NB4 (cell line): Measurements from ENCODE around the gene THSD4.
"Not testable (repeated sequence)": the region's sequence is repeated elsewhere in the genome, so short reads cannot be mapped to it uniquely, and the experiment has no call there.

ENCODE experiments used
- DNase-seq: peaks from one replicate; pipeline ENCODE4 v3.0.0; 2010; ENCODE audit warnings: low read depth
- H3K4me3 ChIP-seq: one replicate; pipeline ENCODE4 v1.5.1; 2011; ENCODE audit warnings: mild to moderate bottlenecking, low read depth, low read length, moderate library complexity
- MAX ChIP-seq: IDR thresholded peaks from 2 replicates; pipeline ENCODE4 v1.6.1; 2011; ENCODE audit warnings: low read depth, low read length
- MYC ChIP-seq: IDR thresholded peaks from 2 replicates; pipeline ENCODE4 v1.6.1; 2011; ENCODE audit warnings: low read depth, low read length
- POLR2A ChIP-seq: IDR thresholded peaks from 2 replicates; pipeline ENCODE4 v1.6.1; 2011; ENCODE audit warnings: mild to moderate bottlenecking; ENCODE audit not compliant: insufficient read length; ENCODE audit errors: extremely low read depth
- TF ChIP-seq, protein P1 (sequence below): IDR thresholded peaks from one replicate; pipeline ENCODE4 v1.5.1; 2012; ENCODE audit warnings: low read depth, low read length

THSD4 gene

GRCh38 chr15:71203586-71204474 lies 88.6 kb downstream of the THSD4 start:
- no peak for DNase-seq
- TF ChIP-seq, protein P1, sequence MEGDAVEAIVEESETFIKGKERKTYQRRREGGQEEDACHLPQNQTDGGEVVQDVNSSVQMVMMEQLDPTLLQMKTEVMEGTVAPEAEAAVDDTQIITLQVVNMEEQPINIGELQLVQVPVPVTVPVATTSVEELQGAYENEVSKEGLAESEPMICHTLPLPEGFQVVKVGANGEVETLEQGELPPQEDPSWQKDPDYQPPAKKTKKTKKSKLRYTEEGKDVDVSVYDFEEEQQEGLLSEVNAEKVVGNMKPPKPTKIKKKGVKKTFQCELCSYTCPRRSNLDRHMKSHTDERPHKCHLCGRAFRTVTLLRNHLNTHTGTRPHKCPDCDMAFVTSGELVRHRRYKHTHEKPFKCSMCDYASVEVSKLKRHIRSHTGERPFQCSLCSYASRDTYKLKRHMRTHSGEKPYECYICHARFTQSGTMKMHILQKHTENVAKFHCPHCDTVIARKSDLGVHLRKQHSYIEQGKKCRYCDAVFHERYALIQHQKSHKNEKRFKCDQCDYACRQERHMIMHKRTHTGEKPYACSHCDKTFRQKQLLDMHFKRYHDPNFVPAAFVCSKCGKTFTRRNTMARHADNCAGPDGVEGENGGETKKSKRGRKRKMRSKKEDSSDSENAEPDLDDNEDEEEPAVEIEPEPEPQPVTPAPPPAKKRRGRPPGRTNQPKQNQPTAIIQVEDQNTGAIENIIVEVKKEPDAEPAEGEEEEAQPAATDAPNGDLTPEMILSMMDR: no peak
- TF ChIP-seq POLR2A (no peak), MAX (no peak)
- no peak overlapping the region for H3K4me3 ChIP-seq

GRCh38 chr15:71207141-71207540 lies 91.9 kb downstream of the THSD4 start:
- TF ChIP-seq POLR2A (no peak), MAX (no peak), MYC (no peak)
- TF ChIP-seq, protein P1: no peak

DNA sequence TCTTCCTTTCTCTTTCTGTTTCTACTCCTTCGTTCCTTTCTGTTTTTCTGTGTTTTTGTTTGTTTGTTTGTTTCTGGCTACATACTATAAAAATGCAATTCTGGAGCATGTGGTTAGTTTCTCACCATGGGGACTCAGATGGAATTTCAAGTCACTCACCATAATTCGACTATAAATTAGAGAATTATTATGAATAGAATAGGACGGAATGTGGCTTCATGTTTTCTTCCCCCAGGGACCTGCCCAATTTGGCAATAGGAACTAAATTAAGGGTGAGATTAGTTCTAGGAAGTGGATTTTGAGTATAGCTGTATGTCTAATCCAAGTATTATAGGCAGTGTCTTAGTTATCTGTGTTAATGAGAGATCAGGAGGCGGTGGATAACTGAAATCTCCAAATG lies 96.9 kb downstream of the THSD4 start:
- DNase-seq: no peak
- TF ChIP-seq POLR2A (no peak), MYC (no peak), MAX (no peak)
- TF ChIP-seq, protein P1: no peak

More at GRCh38 chr15:71207141-71207540, 91.9 kb downstream of the THSD4 start:
- H3K4me3 ChIP-seq: no peak overlapping the region
- no peak for DNase-seq

GRCh38 chr15:71213943-71214342 lies 98.7 kb downstream of the THSD4 start:
- H3K4me3 ChIP-seq: not testable (repeated sequence)

More for the DNA sequence above, 96.9 kb downstream of the THSD4 start:
- no peak overlapping the region for H3K4me3 ChIP-seq

DNA sequence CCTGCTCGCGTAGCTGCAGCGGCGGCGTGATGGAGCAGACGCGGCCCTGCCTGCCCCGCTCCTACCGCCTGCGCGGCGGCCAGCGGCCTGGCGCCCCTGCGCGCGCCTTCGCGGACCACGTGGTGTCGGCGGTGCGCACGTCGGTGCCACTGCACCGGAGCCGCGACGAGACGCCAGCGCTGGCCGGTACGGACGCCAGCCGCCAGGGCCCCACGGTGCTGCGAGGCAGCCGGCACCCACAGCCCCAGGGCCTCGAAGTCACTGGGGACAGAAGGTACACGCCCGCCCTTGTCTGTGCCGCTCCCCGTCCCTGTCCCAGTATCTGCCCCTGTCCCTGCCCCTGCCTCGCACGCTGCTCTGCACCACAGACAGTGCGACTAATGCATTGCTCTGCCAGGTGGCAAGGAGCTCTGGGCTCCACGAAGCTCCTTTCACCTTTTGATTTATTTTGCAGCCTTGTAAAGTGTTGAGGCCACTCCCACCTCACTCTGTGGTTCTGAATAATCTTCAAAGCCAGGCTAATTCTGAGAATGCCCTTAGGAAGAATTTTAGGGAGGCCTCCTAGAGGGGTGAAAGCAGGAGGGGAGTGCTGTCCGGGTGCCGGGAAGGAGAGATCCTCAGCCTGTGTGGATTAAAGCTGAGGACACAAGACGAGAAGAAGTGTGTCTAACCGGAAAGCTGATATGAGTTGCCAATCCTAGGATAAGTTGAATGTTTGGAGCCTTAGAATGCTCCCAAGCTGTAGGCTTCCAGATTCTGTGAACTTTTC lies 100.0 kb downstream of the THSD4 start:
- no peak for TF ChIP-seq MYC
- no peak for TF ChIP-seq POLR2A
- TF ChIP-seq, protein P1: no peak
- TF ChIP-seq MAX: no peak
- no peak overlapping the region for H3K4me3 ChIP-seq
- no peak for DNase-seq

More at GRCh38 chr15:71213943-71214342, 98.7 kb downstream of the THSD4 start:
- DNase-seq: not testable (repeated sequence)

GRCh38 chr15:71218272-71218805 lies 103.1 kb downstream of the THSD4 start:
- no peak for DNase-seq
- no peak for TF ChIP-seq MAX
- no peak overlapping the region for H3K4me3 ChIP-seq
